HepG2 (cell line): ENCODE data around the gene TRAF3. TPM values are rescaled to one million over a fixed set of nuclear protein-coding genes. Genes with fewer than 3 reads are reported as not detected.
A peak's percentile ranks its signal among the peaks of the same experiment; 100 is the strongest.

Experiments
- ATAC-seq: fragments of 200-7000 bp; cut with Tn5 transposase; 3 replicates; pipeline ENCODE4 v1.9.1; 2020; ENCODE audit warnings: mild to moderate bottlenecking, moderate library complexity
- BruUV-seq: library from RNA; stranded (reverse); fragments of 400-500 nt; replicated peaks from 2 replicates; lab custom pipeline; 2021; lab: Mats Ljungman, UMichigan
- CTCF ChIA-PET: fragments of 300-600 bp; formaldehyde crosslinking; extraction: SDS; loops from one replicate; lab custom pipeline; 2021; ENCODE audit warnings: low total read pairs, inconsistent platforms, low intra/inter-chr PET ratio; lab: Yijun Ruan, JAX
- POLR2A ChIA-PET: fragments of 350-600 bp; sonication (Branson Sonifier 250); formaldehyde crosslinking; loops from one replicate; lab custom pipeline; 2020; ENCODE audit warnings: antibody characterized with exemption, inconsistent platforms; lab: Yijun Ruan, JAX
- DNase-seq: peaks from one replicate; pipeline ENCODE4 v3.0.0-alpha.2; 2015; ENCODE audit warnings: low spot score
- FAIRE-seq: peaks from 3 replicates; lab custom pipeline; 2011; peaks lifted over from hg19 to GRCh38; lab: Jason Lieb, UNC
- H2AFZ ChIP-seq: one replicate; pipeline ENCODE4 v1.6.1; 2011; ENCODE audit warnings: low read length, inconsistent platforms
- H3K27ac ChIP-seq: fragments of 300-600 bp; 3 replicates; pipeline ENCODE4 v1.8.0; 2011; ENCODE audit warnings: mixed run types, mild to moderate bottlenecking, mixed read lengths, low read length, inconsistent platforms; ENCODE audit not compliant: insufficient read depth; ENCODE audit errors: extremely low read length
- H3K27me3 ChIP-seq, 2 experiments: fragments of 200-600 bp in 1 of 2; 2 replicates in 1 of 2; 3 replicates in 1 of 2; pipeline versions ENCODE4 v1.6.0 to v1.8.0; 2011; ENCODE audit warnings: low read length in 2 of 2, mild to moderate bottlenecking in 2 of 2, moderate library complexity in 2 of 2, inconsistent platforms in 1 of 2; ENCODE audit not compliant: insufficient read depth in 2 of 2, control insufficient read depth in 1 of 2
- H3K36me3 ChIP-seq, 2 experiments: fragments of 200-600 bp in 1 of 2; replicated peaks in 1 of 2; 2 replicates in 1 of 2; 3 replicates in 1 of 2; pipeline versions ENCODE4 v1.5.1 to v1.8.0; 2011; ENCODE audit warnings: low read length in 2 of 2, inconsistent platforms in 1 of 2; ENCODE audit not compliant: insufficient read depth in 2 of 2, control insufficient read depth in 1 of 2
- H3K4me1 ChIP-seq: 2 replicates; pipeline ENCODE4 v1.5.1; 2012; ENCODE audit warnings: low read length, inconsistent platforms; ENCODE audit not compliant: insufficient read depth
- H3K4me2 ChIP-seq: 2 replicates; pipeline ENCODE4 v1.6.0; 2011; ENCODE audit warnings: low read depth, low read length, inconsistent platforms
- H3K4me3 ChIP-seq, 3 experiments: fragments of 200-600 bp in 1 of 3; sonication (generic), shearing (Covaris generic) in 1 of 3; replicated peaks in 1 of 3; 2 replicates each; pipeline ENCODE4 v1.5.1; 2011 to 2016; ENCODE audit warnings: low read length in 3 of 3, inconsistent platforms in 2 of 3, low read depth in 2 of 3, mild to moderate bottlenecking in 2 of 3, control low read depth in 1 of 3, mixed read lengths in 1 of 3; ENCODE audit not compliant: insufficient read depth in 1 of 3
- H3K79me2 ChIP-seq: one replicate; pipeline ENCODE4 v1.6.1; 2011; ENCODE audit warnings: low read length, inconsistent platforms; ENCODE audit not compliant: insufficient read depth
- H3K9ac ChIP-seq: 2 replicates; pipeline ENCODE4 v1.6.0; 2011; ENCODE audit warnings: mild to moderate bottlenecking, low read depth, low read length, inconsistent platforms; ENCODE audit not compliant: insufficient read depth
- H3K9me3 ChIP-seq: 2 replicates; pipeline ENCODE4 v1.5.1; 2012; ENCODE audit warnings: mild to moderate bottlenecking, low read length
- H4K20me1 ChIP-seq: 2 replicates; pipeline ENCODE4 v1.6.0; 2011; ENCODE audit warnings: inconsistent platforms, mild to moderate bottlenecking, low read length, moderate library complexity; ENCODE audit not compliant: insufficient read depth
- CHD4 ChIP-seq: fragments of 200-600 bp; sonication (generic); IDR thresholded peaks from 2 replicates; pipeline ENCODE4 v1.7.0; 2017; ENCODE audit warnings: mild to moderate bottlenecking, low read length, borderline replicate concordance
- HDAC1 ChIP-seq: sonication (generic); formaldehyde crosslinking; IDR thresholded peaks from 2 replicates; pipeline ENCODE4 v1.5.1; 2020; ENCODE audit warnings: mild to moderate bottlenecking, missing genetic modification reagents
- NFATC3 ChIP-seq: sonication (generic); formaldehyde crosslinking; IDR thresholded peaks from 2 replicates; pipeline ENCODE4 v1.5.1; 2020; ENCODE audit warnings: mild to moderate bottlenecking, missing genetic modification reagents
- NFRKB ChIP-seq: fragments of 450-650 bp; IDR thresholded peaks from 2 replicates; pipeline ENCODE4 v1.6.1; 2017
- NR2F1 ChIP-seq, 2 experiments: fragments of 450-650 bp in 1 of 2; formaldehyde crosslinking in 1 of 2; IDR thresholded peaks; 2 replicates each; pipeline versions ENCODE4 v1.5.0 to v1.6.1; 2016 to 2020; ENCODE audit warnings: mild to moderate bottlenecking in 1 of 2, missing compliant biosample characterization in 1 of 2, missing genetic modification reagents in 1 of 2, moderate library complexity in 1 of 2
- RBM22 ChIP-seq: fragments of 200-400 bp; formaldehyde crosslinking; optimal IDR thresholded peaks from 2 replicates; pipeline ENCODE3; 2017; ENCODE audit warnings: mild to moderate bottlenecking, low read length, moderate library complexity
- SMC3 ChIP-seq: IDR thresholded peaks from 2 replicates; pipeline ENCODE4 v1.6.1; 2011; ENCODE audit warnings: low read length, improper control_type of control experiment
- ZEB1 ChIP-seq: IDR thresholded peaks from 2 replicates; pipeline ENCODE4 v1.6.1; 2012; ENCODE audit warnings: mild to moderate bottlenecking, low read depth, inconsistent platforms; ENCODE audit not compliant: insufficient replicate concordance
- ZNF180 ChIP-seq: sonication (generic); formaldehyde crosslinking; IDR thresholded peaks from 2 replicates; pipeline ENCODE4 v1.4.0; 2020; ENCODE audit warnings: low read depth, missing genetic modification reagents, borderline replicate concordance
- ZNF256 ChIP-seq: sonication (generic); formaldehyde crosslinking; conservative IDR thresholded peaks from 2 replicates; pipeline ENCODE4 v1.4.0; 2020; ENCODE audit warnings: missing genetic modification reagents
- ZNF710 ChIP-seq: sonication (generic); formaldehyde crosslinking; IDR thresholded peaks from 2 replicates; pipeline ENCODE4 v1.5.0; 2020; ENCODE audit warnings: mild to moderate bottlenecking, missing genetic modification reagents, borderline replicate concordance
- ZSCAN30 ChIP-seq: sonication (generic); formaldehyde crosslinking; IDR thresholded peaks from 2 replicates; pipeline ENCODE4 v1.5.0; 2020; ENCODE audit warnings: mild to moderate bottlenecking, missing genetic modification reagents
- WGBS: methylation state at CpG from one replicate; pipeline ENCODE4 v1.1.6; 2017; ENCODE audit warnings: low lambda C conversion rate; 5-methylcytosine and 5-hydroxymethylcytosine counted together
- in situ Hi-C: cut with HindIII; loops from 2 replicates; pipeline ENCODE4 v1.10.0; 2017; ENCODE audit warnings: low pct_unique_long_range_greater_than_20kb; ENCODE audit not compliant: extremely low pct_ligation_motif_present
- intact Hi-C: fragments of 100-400 bp; cut with micrococcal nuclease; formaldehyde crosslinking; loops from one replicate; pipeline ENCODE4 v1.10.0; 2022; ENCODE audit not compliant: unreplicated experiment
- polyA plus RNA-seq, 8 experiments: library from polyadenylated mRNA; depleted of rRNA in 3 of 8; stranded (reverse) in 7 of 8; unstranded in 1 of 8; fragments of >200 nt; fragmentation: Illumina TruSeq in 4 of 8; extraction: Trizol in 4 of 8; gene quantifications; 2 replicates each; pipeline versions ENCODE4 v1.2.1 to v1.2.3, GENCODE V29; 2011 to 2016; ENCODE audit warnings: low read depth in 4 of 8, missing spikeins in 1 of 8, mixed read lengths in 1 of 8; ENCODE audit not compliant: insufficient read depth in 1 of 8
- total RNA-seq, 5 experiments: library from RNA; depleted of rRNA; stranded (reverse); fragments of >200 nt; fragmentation: Illumina TruSeq; extraction: Trizol; gene quantifications; 2 replicates each; pipeline ENCODE4 v1.2.3, GENCODE V29; 2016; ENCODE audit warnings: low read depth in 1 of 5
- TF ChIP-seq, protein P1 (sequence below): sonication (generic); formaldehyde crosslinking; IDR thresholded peaks from 2 replicates; pipeline ENCODE4 v1.8.0; 2022; ENCODE audit warnings: missing genetic modification reagents, mild to moderate bottlenecking, inconsistent platforms, borderline replicate concordance
- TF ChIP-seq, protein P2 (sequence below): IDR thresholded peaks from 2 replicates; pipeline ENCODE4 v1.4.0; 2020; ENCODE audit warnings: mild to moderate bottlenecking, missing genetic modification reagents
- TF ChIP-seq, protein P3 (sequence below): sonication (generic); formaldehyde crosslinking; IDR thresholded peaks from 2 replicates; pipeline ENCODE4 v1.4.0; 2020; ENCODE audit warnings: mild to moderate bottlenecking, missing genetic modification reagents

The TRAF3 gene
- total and polyA plus RNA-seq, 2 of the 13 experiments (the other 11 are each of a cell fraction or from before 2014, with no cell fraction given): 6.9 to 12.2 TPM

DNA sequence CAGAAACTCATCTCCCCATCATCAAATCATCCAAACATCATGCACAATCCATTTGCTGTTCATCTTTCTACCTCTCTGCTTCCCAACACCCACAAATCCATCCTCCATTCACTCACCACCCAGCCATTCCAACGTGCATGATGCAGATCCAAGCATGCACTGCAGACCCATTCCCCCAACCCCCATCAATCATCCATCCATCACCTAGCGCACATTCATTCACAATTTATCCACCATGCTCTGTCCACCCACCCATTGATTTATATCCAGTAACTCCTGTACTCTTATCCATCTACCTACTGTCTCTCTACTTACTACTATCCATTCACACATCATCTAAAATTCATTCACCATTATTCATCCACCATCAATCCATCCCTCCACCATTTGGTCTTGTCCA is 141.2 kb downstream of the TRAF3 start (continued):
- no peak for TF ChIP-seq ZEB1
- TF ChIP-seq, protein P1, sequence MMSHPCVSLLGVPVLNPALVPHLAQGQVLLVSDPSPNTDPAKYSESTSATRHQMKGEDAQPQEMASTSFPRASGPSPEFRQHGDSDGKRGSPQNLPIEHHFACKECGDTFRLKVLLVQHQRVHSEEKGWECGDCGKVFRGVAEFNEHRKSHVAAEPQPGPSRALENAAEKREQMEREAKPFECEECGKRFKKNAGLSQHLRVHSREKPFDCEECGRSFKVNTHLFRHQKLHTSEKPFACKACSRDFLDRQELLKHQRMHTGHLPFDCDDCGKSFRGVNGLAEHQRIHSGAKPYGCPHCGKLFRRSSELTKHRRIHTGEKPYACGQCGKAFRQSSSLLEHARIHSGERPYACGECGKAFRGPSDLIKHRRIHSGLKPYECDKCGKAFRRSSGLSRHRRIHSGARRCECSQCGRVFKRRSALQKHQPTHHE (CRISPR knock-in tag): no peak
- no peak for TF ChIP-seq ZNF256
- no peak for TF ChIP-seq HDAC1 (CRISPR knock-in tag)

GRCh38 chr14:102920273-102920997 is 143.2 kb downstream of the TRAF3 start:
- H3K27me3 ChIP-seq: no peaks in the 10 kb centered on the region
- POLR2A ChIA-PET: no interaction called here
- H3K9me3 ChIP-seq: 0 out of 2 replicates have a peak, but pooled peaks cover 5% of the 10 kb centered on the region
- H3K4me1 ChIP-seq: peaks cover 30% of the 10 kb centered on the region
- no peak overlapping the region for H3K27ac ChIP-seq
- no peak for ATAC-seq
- WGBS: 93% methylated on average over 5 of the region's 5 CpGs
- no peak for FAIRE-seq
- no peak for DNase-seq
- BruUV-seq: no TSS peak
- in situ Hi-C loops: no loop called here
- no peak overlapping the region for H3K9ac ChIP-seq
- no peak overlapping the region for H2AFZ ChIP-seq
- CTCF ChIA-PET: no interaction called here
- no peaks in the 10 kb centered on the region for H4K20me1 ChIP-seq
- intact Hi-C loops: loop anchor here (5.0 kb wide), 1 partner anchor 228 kb away; no protein-coding TSS in a partner anchor
- H3K79me2 ChIP-seq: no peaks in the 10 kb centered on the region
- H3K36me3 ChIP-seq: no peaks in the 10 kb centered on the region
- no peak overlapping the region for H3K4me2 ChIP-seq
- no peak overlapping the region for H3K4me3 ChIP-seq
- TF ChIP-seq, protein P2, sequence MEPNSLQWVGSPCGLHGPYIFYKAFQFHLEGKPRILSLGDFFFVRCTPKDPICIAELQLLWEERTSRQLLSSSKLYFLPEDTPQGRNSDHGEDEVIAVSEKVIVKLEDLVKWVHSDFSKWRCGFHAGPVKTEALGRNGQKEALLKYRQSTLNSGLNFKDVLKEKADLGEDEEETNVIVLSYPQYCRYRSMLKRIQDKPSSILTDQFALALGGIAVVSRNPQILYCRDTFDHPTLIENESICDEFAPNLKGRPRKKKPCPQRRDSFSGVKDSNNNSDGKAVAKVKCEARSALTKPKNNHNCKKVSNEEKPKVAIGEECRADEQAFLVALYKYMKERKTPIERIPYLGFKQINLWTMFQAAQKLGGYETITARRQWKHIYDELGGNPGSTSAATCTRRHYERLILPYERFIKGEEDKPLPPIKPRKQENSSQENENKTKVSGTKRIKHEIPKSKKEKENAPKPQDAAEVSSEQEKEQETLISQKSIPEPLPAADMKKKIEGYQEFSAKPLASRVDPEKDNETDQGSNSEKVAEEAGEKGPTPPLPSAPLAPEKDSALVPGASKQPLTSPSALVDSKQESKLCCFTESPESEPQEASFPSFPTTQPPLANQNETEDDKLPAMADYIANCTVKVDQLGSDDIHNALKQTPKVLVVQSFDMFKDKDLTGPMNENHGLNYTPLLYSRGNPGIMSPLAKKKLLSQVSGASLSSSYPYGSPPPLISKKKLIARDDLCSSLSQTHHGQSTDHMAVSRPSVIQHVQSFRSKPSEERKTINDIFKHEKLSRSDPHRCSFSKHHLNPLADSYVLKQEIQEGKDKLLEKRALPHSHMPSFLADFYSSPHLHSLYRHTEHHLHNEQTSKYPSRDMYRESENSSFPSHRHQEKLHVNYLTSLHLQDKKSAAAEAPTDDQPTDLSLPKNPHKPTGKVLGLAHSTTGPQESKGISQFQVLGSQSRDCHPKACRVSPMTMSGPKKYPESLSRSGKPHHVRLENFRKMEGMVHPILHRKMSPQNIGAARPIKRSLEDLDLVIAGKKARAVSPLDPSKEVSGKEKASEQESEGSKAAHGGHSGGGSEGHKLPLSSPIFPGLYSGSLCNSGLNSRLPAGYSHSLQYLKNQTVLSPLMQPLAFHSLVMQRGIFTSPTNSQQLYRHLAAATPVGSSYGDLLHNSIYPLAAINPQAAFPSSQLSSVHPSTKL (CRISPR knock-in tag): no peak
- TF ChIP-seq NR2F1 (CRISPR knock-in tag; IDR thresholded peaks at IDR 0.05) (no peak), ZNF710 (CRISPR knock-in tag) (peak; percentile 21; the same call in 1 of the 2 replicates), ZSCAN30 (CRISPR knock-in tag) (no peak), NFRKB (0 out of 2 replicates have a peak, but pooled peaks have one; percentile 15), ZNF180 (CRISPR knock-in tag) (no peak), NFATC3 (no peak), RBM22 (no peak), SMC3 (no peak), CHD4 (no peak)
- TF ChIP-seq, protein P3, sequence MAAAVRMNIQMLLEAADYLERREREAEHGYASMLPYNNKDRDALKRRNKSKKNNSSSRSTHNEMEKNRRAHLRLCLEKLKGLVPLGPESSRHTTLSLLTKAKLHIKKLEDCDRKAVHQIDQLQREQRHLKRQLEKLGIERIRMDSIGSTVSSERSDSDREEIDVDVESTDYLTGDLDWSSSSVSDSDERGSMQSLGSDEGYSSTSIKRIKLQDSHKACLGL: no peak
